Coronary artery (tissue), 2 donors: ENCODE measurements around the gene KRTAP3-2.

ENCODE experiments used
- DNase-seq: peaks from one replicate; pipeline ENCODE4 v3.0.0-alpha.2; 2017; ENCODE audit warnings: low spot score
- H3K27ac ChIP-seq, 2 donors: fragments of 200-600 bp; sonication (generic); one replicate each; pipeline ENCODE4 v1.5.1; 2016 to 2019
- H3K4me3 ChIP-seq: fragments of 200-600 bp; sonication (generic); 2 replicates; pipeline ENCODE4 v1.5.1; 2016; ENCODE audit warnings: mild to moderate bottlenecking, moderate library complexity
- TF ChIP-seq, protein P1 (sequence below): fragments of 200-600 bp; sonication (generic); IDR thresholded peaks from one replicate; pipeline ENCODE4 v1.5.1; 2019; ENCODE audit warnings: antibody characterized with exemption

KRTAP3-2 gene

DNA sequence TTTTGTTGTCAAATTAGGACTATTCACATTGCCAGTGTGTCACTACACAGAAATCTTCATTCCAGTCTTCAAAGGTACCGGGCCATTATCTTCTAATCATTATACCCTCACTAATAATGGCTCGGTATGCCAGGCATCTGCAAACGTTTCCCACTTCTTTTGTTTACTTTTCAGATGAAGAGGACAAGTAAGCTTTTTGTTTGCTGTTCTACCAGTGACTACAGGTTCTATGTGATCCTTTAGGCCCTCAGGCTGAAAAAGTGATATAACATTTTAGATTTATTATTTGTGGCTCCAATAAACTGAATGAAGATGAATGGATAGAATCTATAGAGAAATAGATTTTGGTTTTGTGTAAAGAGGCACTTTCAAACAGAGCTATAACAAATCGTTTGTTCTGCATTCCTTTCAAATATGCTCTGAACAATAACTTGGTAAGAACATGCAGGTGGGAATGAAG is 9.6 kb upstream of the KRTAP3-2 start:
- TF ChIP-seq, protein P1, sequence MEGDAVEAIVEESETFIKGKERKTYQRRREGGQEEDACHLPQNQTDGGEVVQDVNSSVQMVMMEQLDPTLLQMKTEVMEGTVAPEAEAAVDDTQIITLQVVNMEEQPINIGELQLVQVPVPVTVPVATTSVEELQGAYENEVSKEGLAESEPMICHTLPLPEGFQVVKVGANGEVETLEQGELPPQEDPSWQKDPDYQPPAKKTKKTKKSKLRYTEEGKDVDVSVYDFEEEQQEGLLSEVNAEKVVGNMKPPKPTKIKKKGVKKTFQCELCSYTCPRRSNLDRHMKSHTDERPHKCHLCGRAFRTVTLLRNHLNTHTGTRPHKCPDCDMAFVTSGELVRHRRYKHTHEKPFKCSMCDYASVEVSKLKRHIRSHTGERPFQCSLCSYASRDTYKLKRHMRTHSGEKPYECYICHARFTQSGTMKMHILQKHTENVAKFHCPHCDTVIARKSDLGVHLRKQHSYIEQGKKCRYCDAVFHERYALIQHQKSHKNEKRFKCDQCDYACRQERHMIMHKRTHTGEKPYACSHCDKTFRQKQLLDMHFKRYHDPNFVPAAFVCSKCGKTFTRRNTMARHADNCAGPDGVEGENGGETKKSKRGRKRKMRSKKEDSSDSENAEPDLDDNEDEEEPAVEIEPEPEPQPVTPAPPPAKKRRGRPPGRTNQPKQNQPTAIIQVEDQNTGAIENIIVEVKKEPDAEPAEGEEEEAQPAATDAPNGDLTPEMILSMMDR = no peak
- no peak for DNase-seq
- no peak overlapping the region for H3K4me3 ChIP-seq
- H3K27ac ChIP-seq = no peak overlapping the region

DNA sequence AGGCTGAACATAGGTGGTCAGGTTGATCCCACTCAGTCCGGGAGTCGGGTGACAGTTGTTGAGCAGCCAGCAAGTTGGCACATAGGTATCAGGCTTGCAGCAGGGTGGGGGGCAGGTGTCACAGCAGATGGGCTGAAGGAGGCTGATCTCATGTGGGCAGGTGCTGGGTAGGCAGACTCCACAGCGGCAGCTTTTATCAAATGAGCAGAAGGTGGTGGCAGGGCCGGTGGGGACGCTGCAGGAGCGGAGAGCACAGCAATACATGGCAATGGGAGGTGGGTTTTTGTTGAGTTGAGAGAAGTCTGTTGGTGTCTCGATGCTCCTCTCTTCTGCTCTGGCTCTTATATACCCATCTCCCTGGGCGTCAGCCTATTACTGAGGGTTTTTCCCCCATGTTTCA is 9.1 kb upstream of the KRTAP3-2 start, which contains the start of gene KRTAP3-1:
KRTAP3-1 (minus strand) TSS at position 318 of the 400 bp plus-strand sequence; CDS start at position 264, 54 bp downstream.
- TF ChIP-seq, protein P1 = no peak
- no peak within 1 kb of the TSS for H3K27ac ChIP-seq
- DNase-seq = no peak
- H3K4me3 ChIP-seq = no peak within 1 kb of the TSS

DNA sequence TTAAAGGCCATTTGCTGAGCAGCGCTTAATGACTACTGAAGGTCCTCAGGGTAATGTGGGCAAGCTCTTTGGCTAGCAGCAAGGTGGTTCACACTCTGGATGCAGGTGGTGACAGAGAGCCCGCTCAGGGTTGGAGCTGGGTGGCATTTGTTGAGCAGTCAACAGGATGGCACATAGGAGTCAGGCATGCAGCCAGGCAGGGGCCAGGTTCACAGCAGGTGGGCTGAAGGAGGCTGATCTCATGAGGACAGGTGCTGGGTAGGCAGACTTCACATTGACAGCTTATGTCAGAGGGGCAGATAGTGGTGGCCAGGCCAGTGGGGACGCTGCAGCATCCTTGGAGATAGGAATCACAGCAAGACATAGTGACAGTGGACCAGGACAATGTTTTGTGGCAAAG is 4.7 kb upstream of the KRTAP3-2 start:
- DNase-seq = no peak
- no peak overlapping the region for H3K4me3 ChIP-seq
- H3K27ac ChIP-seq = no peak overlapping the region
- TF ChIP-seq, protein P1 = no peak

DNA sequence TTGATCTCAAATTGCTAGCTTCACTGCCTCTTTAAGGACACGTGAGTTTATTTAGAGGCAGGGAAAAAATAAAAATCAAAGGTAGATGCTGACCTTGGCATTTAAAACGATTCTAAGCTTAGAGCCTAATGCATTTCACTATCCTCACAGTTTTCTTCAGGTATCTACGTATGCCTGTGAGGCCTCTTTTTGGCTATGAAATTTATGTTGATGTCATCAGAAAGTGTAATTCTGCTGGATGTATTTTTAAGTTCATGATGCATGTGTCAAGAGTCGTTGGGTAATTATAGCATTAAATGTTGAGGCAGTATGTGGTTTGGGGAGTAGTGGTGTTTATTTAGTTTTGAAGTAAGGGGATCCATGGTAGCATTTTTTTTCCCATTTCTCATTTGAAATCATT is 4.2 kb upstream of the KRTAP3-2 start:
- DNase-seq = no peak
- Histone ChIP-seq H3K27ac (no peak overlapping the region), H3K4me3 (no peak overlapping the region)
- TF ChIP-seq, protein P1 = no peak

DNA sequence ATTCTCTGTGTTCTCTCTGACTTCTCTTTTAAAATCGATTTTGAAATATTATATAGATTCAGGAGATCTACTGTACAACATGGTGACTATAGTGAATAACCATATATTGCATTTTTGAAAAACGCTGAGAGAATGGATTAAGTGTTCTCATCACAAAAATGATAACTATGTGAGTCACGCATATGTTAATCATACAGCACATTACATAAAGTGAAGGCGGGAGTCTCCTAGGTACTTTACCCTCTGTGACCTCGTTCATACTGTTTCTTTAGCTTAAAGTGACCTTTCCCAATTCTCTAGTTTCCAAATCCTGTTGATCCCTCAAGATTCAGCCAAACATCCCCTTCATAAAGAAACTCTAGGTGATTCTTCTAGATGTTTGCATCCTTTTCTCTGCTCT is 3.1 kb upstream of the KRTAP3-2 start:
- Histone ChIP-seq H3K27ac (no peak overlapping the region), H3K4me3 (no peak overlapping the region)
- no peak for DNase-seq
- TF ChIP-seq, protein P1 = no peak

DNA sequence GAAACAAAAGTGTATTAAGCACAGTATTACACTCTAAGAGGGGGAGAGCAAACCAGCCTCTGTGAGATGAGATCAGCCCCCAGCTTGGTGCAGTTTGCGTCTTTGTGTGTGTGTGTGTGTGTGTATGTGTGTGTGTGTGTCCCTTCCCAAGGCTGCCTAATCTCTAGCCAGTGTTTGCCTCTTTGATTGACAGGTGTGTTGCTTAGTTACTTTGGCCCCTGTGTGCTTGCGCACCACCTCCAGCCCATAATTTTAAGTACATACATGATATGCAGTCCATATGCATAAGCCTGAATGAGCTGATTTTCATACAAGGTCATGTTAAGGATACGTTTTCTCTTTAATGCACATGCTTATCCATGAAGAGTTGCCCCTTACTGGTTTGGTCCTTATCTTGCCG is 2.1 kb upstream of the KRTAP3-2 start:
- Histone ChIP-seq H3K27ac (no peak overlapping the region), H3K4me3 (no peak overlapping the region)
- no peak for DNase-seq
- TF ChIP-seq, protein P1 = no peak

DNA sequence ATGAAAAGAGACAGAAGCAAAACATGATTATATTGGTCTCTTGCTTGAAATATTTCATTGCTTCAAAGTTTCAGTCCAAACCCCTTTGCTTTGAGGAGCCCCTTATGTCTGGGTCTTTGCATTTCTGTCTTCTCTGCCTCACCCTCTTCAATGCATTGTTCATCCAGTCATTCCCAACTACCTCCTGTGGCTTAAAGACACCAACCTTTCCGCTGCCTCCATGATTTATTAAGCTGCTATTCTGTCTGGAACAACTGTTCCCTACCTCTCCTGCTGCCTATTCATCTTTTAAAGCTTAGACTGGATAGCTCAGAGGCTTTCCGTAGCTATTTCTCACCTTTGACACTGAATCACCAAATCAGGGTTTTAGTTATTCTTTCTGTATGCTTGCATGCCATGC is 2.3 kb downstream of the KRTAP3-2 start:
- DNase-seq = no peak
- no peak overlapping the region for H3K27ac ChIP-seq
- TF ChIP-seq, protein P1 = no peak
- no peak overlapping the region for H3K4me3 ChIP-seq
